HepG2 (cell line): Measurements from ENCODE around the gene PLB1. TPM values are rescaled to one million over a fixed set of nuclear protein-coding genes. Genes with fewer than 3 reads are reported as not detected.

ENCODE experiments used
- BRCA1 ChIP-seq: sonication (generic); formaldehyde crosslinking; IDR thresholded peaks from 2 replicates; pipeline ENCODE4 v1.4.0; 2020; ENCODE audit warnings: missing genetic modification reagents
- CENPX ChIP-seq: sonication (generic); formaldehyde crosslinking; IDR thresholded peaks from 2 replicates; pipeline ENCODE4 v1.9.0; 2021; ENCODE audit warnings: mild to moderate bottlenecking, missing genetic modification reagents, moderate library complexity
- HNF4G ChIP-seq, 2 experiments: sonication (generic) in 1 of 2; formaldehyde crosslinking in 1 of 2; IDR thresholded peaks; 2 replicates each; pipeline versions ENCODE4 v1.4.0 to v1.6.1; 2011 to 2020; ENCODE audit warnings: borderline replicate concordance in 2 of 2, low read depth in 2 of 2, mild to moderate bottlenecking in 2 of 2, low read length in 1 of 2, missing genetic modification reagents in 1 of 2, moderate library complexity in 1 of 2
- KMT2B ChIP-seq: IDR thresholded peaks from 2 replicates; pipeline ENCODE4 v1.6.1; 2016; ENCODE audit warnings: missing genetic modification reagents, missing compliant biosample characterization
- MED1 ChIP-seq: sonication (generic); formaldehyde crosslinking; IDR thresholded peaks from 2 replicates; pipeline ENCODE4 v1.4.0; 2020; ENCODE audit warnings: missing genetic modification reagents
- MTF1 ChIP-seq: sonication (generic); formaldehyde crosslinking; IDR thresholded peaks from 2 replicates; pipeline ENCODE4 v1.5.0; 2020; ENCODE audit warnings: missing genetic modification reagents
- NFYC ChIP-seq: IDR thresholded peaks from 2 replicates; pipeline ENCODE4 v1.6.1; 2016; ENCODE audit warnings: missing genetic modification reagents, missing compliant biosample characterization
- NR2C2 ChIP-seq: sonication (generic); formaldehyde crosslinking; IDR thresholded peaks from 2 replicates; pipeline ENCODE4 v1.4.0; 2020; ENCODE audit warnings: missing genetic modification reagents, mild to moderate bottlenecking, moderate library complexity, borderline replicate concordance
- ZBTB38 ChIP-seq: sonication (generic); formaldehyde crosslinking; IDR thresholded peaks from 2 replicates; pipeline ENCODE4 v1.5.1; 2020; ENCODE audit warnings: mild to moderate bottlenecking, missing genetic modification reagents
- ZNF24 ChIP-seq: fragments of 450-650 bp; IDR thresholded peaks from 2 replicates; pipeline ENCODE4 v1.6.1; 2017; ENCODE audit warnings: antibody characterized with exemption, mild to moderate bottlenecking
- ZNF296 ChIP-seq: sonication (generic); formaldehyde crosslinking; conservative IDR thresholded peaks from 2 replicates; pipeline ENCODE4 v1.5.0; 2020; ENCODE audit warnings: mild to moderate bottlenecking, missing genetic modification reagents
- ZNF382 ChIP-seq: sonication (generic); formaldehyde crosslinking; IDR thresholded peaks from 2 replicates; pipeline ENCODE4 v1.5.0; 2020; ENCODE audit warnings: missing genetic modification reagents, mild to moderate bottlenecking, borderline replicate concordance
- ZNF580 ChIP-seq: IDR thresholded peaks from 2 replicates; pipeline ENCODE4 v1.6.1; 2016; ENCODE audit warnings: low read depth, borderline replicate concordance
- ZNF761 ChIP-seq: sonication (generic); formaldehyde crosslinking; conservative IDR thresholded peaks from 2 replicates; pipeline ENCODE4 v1.4.0; 2020; ENCODE audit warnings: mild to moderate bottlenecking, missing genetic modification reagents
- ZNF782 ChIP-seq: sonication (generic); formaldehyde crosslinking; IDR thresholded peaks from 2 replicates; pipeline ENCODE4 v1.4.0; 2020; ENCODE audit warnings: missing genetic modification reagents, mild to moderate bottlenecking, borderline replicate concordance
- polyA plus RNA-seq, 8 experiments: library from polyadenylated mRNA; depleted of rRNA in 3 of 8; stranded (reverse) in 7 of 8; unstranded in 1 of 8; fragments of >200 nt; fragmentation: Illumina TruSeq in 4 of 8; extraction: Trizol in 4 of 8; gene quantifications; 2 replicates each; pipeline versions ENCODE4 v1.2.1 to v1.2.3, GENCODE V29; 2011 to 2016; ENCODE audit warnings: low read depth in 4 of 8, missing spikeins in 1 of 8, mixed read lengths in 1 of 8; ENCODE audit not compliant: insufficient read depth in 1 of 8
- total RNA-seq, 5 experiments: library from RNA; depleted of rRNA; stranded (reverse); fragments of >200 nt; fragmentation: Illumina TruSeq; extraction: Trizol; gene quantifications; 2 replicates each; pipeline ENCODE4 v1.2.3, GENCODE V29; 2016; ENCODE audit warnings: low read depth in 1 of 5
- TF ChIP-seq, protein P1 (sequence below): sonication (generic); formaldehyde crosslinking; IDR thresholded peaks from one replicate; pipeline ENCODE4 v1.5.1; 2020; ENCODE audit warnings: mild to moderate bottlenecking, missing genetic modification reagents; ENCODE audit errors: not compliant biosample characterization
- TF ChIP-seq, protein P2 (sequence below): IDR thresholded peaks from 2 replicates; pipeline ENCODE4 v1.6.1; 2016; ENCODE audit warnings: low read depth, control low read depth

PLB1 gene
- total and polyA plus RNA-seq, 2 of the 13 experiments (the other 11 are each of a cell fraction or from before 2014, with no cell fraction given) = 0.20 to 1.8 TPM

DNA sequence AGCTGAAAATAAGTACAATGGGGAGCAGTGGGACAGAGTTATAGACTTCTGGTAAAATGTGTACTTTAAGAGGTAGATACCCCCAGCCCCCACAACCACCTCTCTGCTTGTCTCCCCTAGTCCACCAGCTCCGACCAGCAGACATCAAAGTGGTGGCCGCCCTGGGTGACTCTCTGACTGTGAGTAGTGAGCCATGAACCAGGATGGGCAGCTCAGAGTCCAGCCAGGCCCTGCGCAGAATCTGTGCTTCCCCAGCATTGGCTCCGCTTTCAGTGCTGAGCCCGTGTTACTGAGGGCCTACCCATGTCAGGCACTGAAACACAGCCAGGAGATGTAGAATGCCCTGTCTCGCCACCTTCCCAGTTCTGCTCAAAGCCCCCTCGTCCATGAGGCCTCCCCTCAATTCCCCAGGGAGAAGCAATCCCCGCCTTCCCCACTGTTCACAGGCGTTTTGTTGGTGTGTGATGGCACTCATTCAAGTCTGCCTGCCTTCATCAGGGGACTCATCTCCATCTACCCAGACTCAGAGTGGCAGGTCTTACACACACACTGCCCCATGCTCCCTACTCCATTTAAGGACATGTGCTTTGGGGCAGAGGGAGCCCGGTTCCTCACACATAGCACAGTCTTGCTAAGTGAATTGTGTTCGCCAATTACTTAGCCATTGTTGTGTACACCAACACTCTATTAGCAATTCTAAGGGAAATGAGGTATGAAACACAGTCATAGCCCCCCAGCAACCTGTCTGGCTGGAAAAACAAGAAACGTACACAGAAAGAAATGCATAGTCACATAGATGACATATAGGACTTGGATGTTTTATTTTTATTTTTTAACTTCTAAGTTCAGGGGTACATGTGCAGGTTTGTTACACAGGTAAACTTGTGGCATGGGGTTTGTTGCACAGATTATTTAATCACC is 122.6 kb downstream of the PLB1 start (continued):
- TF ChIP-seq, protein P1, sequence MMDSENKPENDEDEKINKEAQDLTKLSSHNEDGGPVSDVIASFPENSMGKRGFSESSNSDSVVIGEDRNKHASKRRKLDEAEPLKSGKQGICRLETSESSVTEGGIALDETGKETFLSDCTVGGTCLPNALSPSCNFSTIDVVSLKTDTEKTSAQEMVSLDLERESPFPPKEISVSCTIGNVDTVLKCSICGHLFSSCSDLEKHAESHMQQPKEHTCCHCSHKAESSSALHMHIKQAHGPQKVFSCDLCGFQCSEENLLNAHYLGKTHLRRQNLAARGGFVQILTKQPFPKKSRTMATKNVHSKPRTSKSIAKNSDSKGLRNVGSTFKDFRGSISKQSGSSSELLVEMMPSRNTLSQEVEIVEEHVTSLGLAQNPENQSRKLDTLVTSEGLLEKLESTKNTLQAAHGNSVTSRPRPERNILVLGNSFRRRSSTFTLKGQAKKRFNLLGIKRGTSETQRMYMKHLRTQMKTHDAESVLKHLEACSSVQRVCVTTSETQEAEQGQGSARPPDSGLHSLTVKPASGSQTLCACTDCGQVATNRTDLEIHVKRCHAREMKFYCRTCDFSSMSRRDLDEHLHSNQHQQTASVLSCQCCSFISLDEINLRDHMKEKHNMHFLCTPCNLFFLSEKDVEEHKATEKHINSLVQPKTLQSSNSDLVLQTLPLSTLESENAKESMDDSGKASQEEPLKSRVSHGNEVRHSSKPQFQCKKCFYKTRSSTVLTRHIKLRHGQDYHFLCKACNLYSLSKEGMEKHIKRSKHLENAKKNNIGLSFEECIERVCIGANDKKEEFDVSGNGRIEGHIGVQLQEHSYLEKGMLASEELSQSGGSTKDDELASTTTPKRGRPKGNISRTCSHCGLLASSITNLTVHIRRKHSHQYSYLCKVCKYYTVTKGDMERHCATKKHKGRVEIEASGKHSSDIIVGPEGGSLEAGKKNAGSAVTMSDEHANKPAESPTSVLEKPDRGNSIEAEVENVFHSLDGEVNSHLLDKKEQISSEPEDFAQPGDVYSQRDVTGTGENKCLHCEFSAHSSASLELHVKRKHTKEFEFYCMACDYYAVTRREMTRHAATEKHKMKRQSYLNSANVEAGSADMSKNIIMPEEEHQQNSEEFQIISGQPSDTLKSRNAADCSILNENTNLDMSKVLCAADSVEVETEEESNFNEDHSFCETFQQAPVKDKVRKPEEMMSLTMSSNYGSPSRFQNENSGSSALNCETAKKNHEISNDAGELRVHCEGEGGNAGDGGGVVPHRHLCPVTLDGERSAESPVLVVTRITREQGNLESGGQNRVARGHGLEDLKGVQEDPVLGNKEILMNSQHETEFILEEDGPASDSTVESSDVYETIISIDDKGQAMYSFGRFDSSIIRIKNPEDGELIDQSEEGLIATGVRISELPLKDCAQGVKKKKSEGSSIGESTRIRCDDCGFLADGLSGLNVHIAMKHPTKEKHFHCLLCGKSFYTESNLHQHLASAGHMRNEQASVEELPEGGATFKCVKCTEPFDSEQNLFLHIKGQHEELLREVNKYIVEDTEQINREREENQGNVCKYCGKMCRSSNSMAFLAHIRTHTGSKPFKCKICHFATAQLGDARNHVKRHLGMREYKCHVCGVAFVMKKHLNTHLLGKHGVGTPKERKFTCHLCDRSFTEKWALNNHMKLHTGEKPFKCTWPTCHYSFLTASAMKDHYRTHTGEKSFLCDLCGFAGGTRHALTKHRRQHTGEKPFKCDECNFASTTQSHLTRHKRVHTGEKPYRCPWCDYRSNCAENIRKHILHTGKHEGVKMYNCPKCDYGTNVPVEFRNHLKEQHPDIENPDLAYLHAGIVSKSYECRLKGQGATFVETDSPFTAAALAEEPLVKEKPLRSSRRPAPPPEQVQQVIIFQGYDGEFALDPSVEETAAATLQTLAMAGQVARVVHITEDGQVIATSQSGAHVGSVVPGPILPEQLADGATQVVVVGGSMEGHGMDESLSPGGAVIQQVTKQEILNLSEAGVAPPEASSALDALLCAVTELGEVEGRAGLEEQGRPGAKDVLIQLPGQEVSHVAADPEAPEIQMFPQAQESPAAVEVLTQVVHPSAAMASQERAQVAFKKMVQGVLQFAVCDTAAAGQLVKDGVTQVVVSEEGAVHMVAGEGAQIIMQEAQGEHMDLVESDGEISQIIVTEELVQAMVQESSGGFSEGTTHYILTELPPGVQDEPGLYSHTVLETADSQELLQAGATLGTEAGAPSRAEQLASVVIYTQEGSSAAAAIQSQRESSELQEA (CRISPR knock-in tag) = no peak
- TF ChIP-seq MED1 (CRISPR knock-in tag) (0 out of 2 replicates have a peak, but pooled peaks have one; percentile 21), ZBTB38 (CRISPR knock-in tag) (peak; percentile 20; the same call in 1 of the 2 replicates), HNF4G (IDR thresholded peaks at IDR 0.05; ENCODE audit: borderline replicate concordance, low read depth, low read length) (peak; percentile 51; the same call in 1 of the 2 replicates), HNF4G (CRISPR knock-in tag; IDR thresholded peaks at IDR 0.05; ENCODE audit: borderline replicate concordance, low read depth) (no peak), BRCA1 (CRISPR knock-in tag) (no peak), NR2C2 (CRISPR knock-in tag) (no peak), KMT2B (CRISPR knock-in tag) (no peak), NFYC (CRISPR knock-in tag) (no peak), ZNF761 (CRISPR knock-in tag) (no peak), ZNF296 (CRISPR knock-in tag) (no peak), ZNF382 (CRISPR knock-in tag) (no peak), CENPX (no peak), ZNF580 (CRISPR knock-in tag) (no peak), MTF1 (CRISPR knock-in tag) (no peak), ZNF24 (no peak), ZNF782 (CRISPR knock-in tag) (no peak)
- TF ChIP-seq, protein P2, sequence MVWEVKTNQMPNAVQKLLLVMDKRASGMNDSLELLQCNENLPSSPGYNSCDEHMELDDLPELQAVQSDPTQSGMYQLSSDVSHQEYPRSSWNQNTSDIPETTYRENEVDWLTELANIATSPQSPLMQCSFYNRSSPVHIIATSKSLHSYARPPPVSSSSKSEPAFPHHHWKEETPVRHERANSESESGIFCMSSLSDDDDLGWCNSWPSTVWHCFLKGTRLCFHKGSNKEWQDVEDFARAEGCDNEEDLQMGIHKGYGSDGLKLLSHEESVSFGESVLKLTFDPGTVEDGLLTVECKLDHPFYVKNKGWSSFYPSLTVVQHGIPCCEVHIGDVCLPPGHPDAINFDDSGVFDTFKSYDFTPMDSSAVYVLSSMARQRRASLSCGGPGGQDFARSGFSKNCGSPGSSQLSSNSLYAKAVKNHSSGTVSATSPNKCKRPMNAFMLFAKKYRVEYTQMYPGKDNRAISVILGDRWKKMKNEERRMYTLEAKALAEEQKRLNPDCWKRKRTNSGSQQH = no peak
